OCI-LY1 (cell line): ENCODE measurements around the gene SLC25A1.

Experiments
- EZH2 ChIP-seq: fragments of 200-600 bp; sonication (generic), shearing (Covaris generic); IDR thresholded peaks from 2 replicates; pipeline ENCODE4 v1.8.0; 2017; ENCODE audit warnings: borderline replicate concordance, mixed run types, mild to moderate bottlenecking, antibody characterized with exemption, low read length, moderate library complexity, mixed read lengths
- TF ChIP-seq, protein P1 (sequence below): fragments of 200-600 bp; sonication (generic), shearing (Covaris generic); IDR thresholded peaks from 2 replicates; pipeline ENCODE4 v1.5.1; 2017; ENCODE audit warnings: mild to moderate bottlenecking, antibody characterized with exemption, low read length, moderate library complexity, mixed read lengths

DNA sequence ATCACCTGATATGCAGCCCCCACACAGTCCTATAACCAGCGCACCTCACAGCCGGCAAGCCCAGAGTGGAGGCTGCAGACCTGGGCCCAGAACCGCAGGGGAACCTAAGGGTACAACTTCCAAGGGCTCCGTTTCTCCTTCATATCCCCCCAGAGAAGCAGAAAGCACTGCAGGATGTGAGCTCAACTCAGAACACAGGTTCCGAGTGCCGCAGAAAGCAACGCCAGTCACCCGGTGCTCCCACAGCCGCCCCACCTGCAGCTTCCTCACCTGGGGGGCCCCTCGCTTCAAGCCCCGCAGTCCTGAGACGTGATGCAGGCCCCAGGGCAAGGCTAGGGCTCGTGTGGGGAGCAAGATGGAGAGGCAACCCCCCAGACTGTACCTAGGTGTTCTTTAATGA, 45.0 kb downstream of the SLC25A1 start:
- TF ChIP-seq, protein P1, sequence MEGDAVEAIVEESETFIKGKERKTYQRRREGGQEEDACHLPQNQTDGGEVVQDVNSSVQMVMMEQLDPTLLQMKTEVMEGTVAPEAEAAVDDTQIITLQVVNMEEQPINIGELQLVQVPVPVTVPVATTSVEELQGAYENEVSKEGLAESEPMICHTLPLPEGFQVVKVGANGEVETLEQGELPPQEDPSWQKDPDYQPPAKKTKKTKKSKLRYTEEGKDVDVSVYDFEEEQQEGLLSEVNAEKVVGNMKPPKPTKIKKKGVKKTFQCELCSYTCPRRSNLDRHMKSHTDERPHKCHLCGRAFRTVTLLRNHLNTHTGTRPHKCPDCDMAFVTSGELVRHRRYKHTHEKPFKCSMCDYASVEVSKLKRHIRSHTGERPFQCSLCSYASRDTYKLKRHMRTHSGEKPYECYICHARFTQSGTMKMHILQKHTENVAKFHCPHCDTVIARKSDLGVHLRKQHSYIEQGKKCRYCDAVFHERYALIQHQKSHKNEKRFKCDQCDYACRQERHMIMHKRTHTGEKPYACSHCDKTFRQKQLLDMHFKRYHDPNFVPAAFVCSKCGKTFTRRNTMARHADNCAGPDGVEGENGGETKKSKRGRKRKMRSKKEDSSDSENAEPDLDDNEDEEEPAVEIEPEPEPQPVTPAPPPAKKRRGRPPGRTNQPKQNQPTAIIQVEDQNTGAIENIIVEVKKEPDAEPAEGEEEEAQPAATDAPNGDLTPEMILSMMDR = no peak
- no peak for TF ChIP-seq EZH2
